ENCODE measurements around the gene NELL1.

DNA sequence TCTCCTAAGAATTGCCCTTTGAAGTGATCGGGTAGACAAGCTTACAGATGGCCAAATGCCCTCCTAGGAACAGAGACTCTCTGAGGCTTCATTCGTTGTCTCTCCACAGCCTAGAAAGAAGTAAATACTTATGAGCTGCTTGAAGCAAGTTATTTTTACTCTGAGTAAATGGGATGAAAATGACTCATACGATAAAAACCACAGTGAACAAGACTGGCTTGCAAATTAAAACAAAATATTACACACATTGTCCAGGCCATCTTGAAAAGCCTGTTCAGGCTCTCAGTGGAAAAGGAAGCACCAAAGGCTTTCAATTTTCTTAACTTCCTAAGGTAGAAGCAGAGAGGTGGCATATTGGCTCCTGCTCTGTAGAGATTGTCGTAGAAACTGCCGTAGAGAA lies 294.2 kb downstream of the NELL1 start:
- TF ChIP-seq, protein P1, sequence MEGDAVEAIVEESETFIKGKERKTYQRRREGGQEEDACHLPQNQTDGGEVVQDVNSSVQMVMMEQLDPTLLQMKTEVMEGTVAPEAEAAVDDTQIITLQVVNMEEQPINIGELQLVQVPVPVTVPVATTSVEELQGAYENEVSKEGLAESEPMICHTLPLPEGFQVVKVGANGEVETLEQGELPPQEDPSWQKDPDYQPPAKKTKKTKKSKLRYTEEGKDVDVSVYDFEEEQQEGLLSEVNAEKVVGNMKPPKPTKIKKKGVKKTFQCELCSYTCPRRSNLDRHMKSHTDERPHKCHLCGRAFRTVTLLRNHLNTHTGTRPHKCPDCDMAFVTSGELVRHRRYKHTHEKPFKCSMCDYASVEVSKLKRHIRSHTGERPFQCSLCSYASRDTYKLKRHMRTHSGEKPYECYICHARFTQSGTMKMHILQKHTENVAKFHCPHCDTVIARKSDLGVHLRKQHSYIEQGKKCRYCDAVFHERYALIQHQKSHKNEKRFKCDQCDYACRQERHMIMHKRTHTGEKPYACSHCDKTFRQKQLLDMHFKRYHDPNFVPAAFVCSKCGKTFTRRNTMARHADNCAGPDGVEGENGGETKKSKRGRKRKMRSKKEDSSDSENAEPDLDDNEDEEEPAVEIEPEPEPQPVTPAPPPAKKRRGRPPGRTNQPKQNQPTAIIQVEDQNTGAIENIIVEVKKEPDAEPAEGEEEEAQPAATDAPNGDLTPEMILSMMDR (IDR thresholded peaks at IDR 0.05) = no peak
- TF ChIP-seq EP300 (IDR thresholded peaks at IDR 0.05) = no peak
